Activated CD8-positive, alpha-beta memory T cell treated with anti-CD3 and anti-CD28 coated beads, Interleukin-2, amount 50 U/mL, for 4 hours (primary cell): ENCODE measurements around the gene NXNL1.
"Not testable (repeated sequence)": the region's sequence is repeated elsewhere in the genome, so short reads cannot be mapped to it uniquely, and the experiment has no call there.

Experiments used
- DNase-seq: peaks from one replicate; pipeline ENCODE4 v3.0.0-alpha.2; 2020

The NXNL1 gene

DNA sequence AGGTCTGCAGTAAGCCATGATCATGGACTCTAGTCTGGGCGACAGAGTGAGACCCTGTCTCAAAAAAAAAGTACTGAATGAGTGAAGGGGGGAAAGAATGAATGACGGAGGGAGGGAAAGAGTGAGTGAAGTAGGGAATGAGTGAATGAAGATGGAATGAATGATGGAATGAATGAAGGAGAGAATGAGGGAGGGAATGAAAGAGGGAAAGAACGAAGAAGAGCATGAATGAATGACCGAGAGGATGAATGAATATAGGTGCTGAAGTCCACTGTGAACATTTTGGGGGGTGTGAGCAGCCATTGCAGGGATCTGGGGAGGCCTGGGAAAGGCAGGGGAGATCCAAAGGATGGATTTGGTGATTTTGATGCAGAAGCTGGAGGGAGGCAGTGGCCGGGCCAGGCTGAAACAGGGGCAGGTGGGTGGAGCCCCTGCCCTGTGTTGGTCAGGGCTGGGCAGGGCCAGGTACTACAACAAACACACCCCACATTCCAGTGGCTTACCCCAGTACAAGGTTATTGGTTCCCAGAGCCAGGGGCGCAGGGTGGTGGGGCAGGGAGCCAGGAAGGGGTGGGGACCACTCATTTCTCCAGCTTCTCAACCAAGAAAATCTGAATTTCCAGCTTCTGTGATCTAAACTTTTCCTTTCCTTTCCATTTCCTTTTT is 23.9 kb upstream of the NXNL1 start:
- no peak for DNase-seq

DNA sequence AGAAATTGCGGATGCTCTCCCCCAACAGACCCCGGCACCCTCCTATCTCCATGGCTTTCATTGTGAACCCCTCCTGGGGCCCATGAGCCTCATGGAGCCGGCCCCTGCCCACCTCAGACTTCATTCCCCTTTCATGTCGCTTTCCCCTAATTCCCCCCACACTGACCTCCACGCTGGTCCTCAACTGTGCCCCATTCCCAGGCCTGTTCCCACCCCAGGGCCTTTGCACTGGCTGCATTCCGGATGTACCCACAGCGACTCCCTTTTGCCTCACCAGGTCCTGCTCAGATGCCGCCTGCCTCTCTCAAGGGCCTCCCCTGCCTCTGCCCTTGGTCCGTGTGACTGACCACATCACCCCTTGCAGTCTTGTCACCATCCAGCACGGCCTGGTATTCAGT is 22.9 kb upstream of the NXNL1 start:
- no peak for DNase-seq

DNA sequence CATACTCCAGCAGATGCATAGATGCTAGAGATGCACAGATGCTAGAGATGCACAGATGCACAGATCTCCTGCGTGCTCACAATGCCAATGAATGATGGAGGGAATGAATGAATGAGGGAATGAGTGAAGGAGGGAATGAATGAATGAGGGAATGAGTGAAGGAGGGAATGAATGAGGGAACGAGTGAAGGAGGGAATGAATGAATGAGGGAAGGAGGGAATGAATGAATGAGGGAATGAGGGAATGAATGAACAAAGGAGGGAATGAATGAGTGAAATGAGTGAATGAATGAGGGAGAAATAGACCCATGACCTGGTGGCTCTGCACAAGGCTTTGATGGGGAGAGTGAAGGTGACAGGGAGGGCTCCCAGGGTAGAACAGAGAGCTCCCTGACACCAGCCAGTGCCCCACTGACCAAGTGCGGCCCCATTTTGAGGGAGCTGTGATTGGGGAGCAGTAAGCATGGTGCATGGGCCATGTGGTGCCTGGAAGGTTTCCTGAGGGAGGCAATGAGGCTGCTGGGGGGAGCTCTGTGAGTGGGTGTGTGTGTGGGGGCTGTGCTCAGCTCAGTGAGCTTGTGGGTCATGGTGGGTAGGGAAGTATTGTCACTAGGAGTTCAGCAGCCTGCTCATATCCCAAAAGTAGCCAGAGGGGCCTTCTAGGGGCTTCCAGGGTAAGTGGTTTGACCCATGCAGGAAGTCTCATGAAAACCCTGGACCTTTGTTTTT is 22.3 kb upstream of the NXNL1 start:
- no peak for DNase-seq

DNA sequence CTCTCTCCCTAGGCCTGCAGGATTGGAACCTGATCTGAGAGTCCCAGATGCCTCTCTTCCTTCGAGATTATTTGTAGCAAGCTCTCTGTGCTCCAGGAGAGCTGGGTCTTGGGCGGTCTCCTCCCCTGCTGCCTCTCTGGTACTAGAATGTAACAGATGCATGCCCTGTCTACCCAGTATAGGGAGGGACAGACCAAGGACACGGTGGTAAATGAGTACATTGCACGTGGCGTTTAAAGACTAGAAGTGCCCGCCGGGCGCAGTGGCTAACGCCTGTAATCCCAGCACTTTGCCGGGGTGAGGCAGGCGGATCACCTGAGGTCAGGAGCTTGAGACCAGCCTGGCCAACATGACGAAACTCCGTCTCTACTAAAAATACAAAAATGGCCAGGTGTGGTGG is 21.3 kb upstream of the NXNL1 start:
- no peak for DNase-seq

DNA sequence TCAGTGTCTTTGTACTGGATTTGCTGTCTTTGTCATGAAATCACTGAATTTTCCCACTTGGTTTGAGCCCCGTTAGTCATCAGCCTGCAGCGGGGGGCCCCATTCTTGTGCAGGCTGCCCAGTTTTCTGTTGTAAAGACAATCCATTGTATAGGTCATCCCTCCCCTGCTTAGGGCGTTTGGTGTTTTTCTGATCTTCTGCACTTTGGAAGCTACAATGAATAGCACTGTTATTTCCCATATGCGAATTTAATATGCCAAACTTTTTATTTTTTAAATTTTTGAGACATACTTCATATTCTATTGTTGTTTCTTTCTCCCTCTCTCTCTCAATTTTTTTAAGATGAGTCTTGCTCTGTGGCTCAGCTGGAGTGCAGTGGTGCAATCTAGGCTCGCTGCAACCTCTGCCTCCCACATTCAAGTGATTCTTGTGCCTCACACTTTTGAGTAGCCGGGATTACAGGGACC is 18.6 kb upstream of the NXNL1 start:
- no peak for DNase-seq

DNA sequence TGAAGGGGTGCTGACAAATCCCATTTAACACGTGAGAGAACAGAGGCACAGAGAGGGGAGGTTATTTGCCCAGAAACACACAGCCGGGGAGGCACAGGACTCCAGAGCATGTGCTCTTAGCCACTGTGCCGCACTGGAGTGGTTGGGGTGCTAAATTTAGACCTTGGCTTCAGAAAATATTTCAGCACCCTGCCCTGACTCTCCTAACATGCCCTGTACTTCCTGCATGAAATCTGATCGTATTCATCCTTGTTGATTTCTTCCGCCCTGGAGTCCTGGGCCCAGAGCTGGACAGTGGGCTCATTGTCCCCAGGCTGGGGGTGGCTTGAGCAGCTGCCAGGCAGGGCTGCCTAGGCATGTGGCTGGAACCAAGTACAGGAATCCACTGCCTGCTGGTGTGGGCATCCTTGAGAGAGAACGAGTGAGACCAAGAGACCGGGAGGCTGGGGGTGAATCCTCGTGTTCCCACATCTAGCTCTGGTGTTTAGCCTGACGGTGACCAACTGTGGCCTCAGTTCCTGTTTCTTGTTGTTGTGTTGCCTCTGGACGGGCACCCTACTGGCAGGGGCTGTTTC is 14.9 kb upstream of the NXNL1 start:
- DNase-seq, result no peak

DNA sequence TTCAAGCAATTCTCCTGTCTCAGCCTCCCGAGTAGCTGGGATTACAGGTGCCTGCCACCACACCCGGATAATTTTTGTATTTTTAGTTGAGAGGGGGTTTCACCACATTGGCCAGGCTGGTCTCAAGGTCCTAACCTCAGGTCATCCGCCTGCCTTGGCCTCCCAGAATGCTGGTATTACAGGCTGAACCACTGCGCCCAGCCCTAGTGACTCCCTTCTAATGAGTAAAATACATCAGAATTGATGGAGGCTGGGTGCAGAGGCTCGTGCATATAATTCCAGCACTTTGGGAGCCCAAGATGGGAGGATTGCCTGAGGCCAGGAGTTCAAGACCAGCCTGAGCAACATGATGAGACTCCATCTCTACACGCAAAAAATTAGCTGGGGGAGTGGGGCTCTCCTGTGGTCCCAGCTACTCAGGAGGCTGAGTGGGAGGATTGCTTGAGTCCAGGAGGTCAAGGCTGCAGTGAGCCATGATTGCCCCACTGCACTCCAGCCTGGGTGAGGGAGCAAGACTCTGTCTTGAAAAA is 14.3 kb upstream of the NXNL1 start:
- not testable (repeated sequence) for DNase-seq

DNA sequence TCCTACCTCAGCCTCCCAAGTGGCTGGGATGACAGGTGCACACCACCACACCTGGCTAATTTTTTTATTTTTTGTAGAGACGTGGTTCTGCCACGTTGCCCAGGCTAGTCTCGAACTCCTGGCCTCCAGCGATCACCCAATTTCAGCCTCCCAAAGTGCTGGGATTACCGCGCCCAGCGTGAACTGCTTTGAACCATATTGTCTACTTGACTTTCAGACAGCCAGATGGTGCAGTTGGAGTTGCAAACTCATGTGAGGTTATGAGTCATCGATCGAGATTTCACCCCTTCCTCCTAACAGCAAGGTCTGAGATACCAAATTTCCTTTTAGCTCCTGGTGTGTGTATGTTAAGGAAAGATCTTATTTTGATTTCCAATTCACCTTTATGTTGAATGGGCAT is 12.3 kb upstream of the NXNL1 start:
- DNase-seq, result no peak

DNA sequence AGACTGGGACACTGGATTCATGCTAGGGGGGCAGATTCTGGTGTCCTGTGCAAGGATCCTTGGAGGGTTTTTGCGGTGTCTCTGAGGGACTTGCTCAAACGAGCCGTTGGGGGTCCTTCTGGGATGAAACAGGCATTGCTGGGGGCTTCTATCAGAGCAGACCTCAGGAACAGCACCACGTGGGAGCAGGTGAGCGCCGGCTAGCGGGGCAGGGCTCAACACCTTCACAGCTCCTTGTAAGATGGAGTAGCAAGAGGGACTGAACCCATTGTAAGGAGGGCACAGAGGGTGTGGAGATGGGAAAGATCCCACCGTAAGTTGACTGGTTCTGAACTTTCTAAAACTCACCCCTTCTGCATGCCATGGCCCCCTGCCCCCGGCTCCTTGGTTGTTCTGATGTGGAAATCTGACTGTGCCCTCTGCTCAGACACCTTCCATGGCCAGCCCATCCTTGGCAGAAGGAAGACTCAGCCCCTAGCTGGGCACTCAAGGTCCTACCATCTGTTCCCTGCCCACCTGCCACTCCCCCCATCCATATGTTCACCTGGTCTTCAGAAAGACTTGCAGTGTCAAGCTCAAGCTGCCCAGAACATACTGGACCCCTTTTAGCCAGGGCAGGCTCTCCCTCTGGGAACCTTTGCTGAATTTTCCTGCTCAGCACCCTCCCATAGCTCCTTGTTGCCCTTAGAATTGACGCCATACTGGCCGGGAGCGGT is 10.8 kb upstream of the NXNL1 start:
- DNase-seq, result no peak

DNA sequence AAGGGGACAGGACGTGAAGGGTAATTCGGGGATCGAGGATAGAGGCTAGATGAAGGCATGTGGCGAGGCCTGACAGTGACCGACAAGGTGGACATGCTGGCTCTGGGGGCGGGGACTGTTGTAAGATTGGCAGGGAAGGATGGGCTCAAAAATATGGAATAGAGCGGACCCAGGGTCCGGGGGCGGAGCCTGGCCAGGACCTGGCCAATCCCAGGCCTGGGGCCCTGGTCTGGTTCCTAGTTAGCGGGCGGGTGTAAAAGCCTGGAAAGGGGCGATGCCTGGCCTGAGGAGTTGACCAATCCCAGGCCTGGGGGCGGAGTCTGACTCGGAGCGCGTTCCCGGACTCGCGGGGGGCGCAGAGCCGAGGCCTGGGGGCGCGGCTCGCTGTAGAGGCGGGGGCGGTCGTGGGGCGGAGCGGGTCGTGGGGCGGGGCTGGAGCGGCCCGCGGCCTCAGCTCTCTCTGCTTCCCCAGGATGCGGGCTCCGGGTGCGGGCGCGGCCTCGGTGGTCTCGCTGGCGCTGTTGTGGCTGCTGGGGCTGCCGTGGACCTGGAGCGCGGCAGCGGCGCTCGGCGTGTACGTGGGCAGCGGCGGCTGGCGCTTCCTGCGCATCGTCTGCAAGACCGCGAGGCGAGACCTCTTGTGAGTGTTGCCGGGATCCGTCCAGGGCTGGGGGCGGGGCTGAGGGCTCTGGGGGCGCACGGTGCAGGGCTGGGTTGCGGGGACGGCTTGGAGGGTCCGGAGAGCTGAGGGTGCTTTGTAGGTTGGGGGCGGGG is 9.5 kb upstream of the NXNL1 start, which contains the start of gene SLC27A1:
SLC27A1 (plus strand) TSS at position 457 of the 774 bp plus-strand sequence; CDS start at position 474, 17 bp downstream.
- peak; percentile 91 for DNase-seq

DNA sequence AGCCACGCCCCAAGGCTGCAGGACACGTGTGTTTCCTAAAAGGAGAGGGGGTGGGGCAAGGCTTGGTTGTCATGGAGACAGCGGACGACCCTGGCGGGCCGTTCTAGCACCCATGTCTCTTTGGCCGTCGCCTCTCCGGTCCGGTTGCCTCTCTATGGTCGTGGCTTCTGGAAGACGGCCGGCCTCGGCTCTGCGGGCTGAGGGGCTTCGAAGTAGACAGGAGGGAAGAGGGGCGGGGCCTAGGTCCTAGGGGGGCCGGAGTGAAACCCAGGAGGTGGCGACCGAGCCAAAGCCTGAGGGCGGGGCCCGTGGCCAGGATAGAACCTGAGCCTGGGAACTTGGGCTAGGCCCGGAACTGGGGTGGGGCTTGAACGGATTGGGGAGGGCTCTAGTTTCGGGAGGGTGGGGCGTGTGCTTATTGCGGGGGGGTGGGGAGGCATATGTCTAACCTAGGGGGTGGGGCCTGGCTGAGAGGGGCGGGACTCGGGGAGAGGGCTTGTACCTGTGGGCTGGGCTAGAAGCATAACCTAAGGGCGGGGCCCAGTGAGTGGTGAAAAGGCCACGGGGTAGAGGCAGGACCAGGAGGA is 8.8 kb upstream of the NXNL1 start:
- DNase-seq, result peak; percentile 92

DNA sequence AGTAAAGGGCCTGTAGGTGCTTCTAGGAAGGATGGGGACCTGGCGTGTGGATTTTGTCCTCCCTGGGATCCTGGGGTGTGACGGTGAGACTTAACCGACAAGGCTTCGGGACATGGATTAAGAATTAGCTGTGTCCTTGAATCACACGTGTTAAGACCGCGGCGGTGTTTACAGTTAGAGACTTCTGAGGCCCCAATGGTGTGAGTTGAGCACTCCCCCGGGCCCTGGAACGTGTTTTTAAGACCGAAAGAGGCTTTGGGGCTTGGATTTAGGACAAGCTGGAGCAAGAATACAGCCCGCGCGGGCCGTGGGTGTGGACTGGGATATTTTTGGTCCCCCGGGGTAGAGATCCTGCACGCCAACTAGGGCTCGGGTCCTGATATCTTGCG is 8.4 kb upstream of the NXNL1 start:
- DNase-seq, result no peak

DNA sequence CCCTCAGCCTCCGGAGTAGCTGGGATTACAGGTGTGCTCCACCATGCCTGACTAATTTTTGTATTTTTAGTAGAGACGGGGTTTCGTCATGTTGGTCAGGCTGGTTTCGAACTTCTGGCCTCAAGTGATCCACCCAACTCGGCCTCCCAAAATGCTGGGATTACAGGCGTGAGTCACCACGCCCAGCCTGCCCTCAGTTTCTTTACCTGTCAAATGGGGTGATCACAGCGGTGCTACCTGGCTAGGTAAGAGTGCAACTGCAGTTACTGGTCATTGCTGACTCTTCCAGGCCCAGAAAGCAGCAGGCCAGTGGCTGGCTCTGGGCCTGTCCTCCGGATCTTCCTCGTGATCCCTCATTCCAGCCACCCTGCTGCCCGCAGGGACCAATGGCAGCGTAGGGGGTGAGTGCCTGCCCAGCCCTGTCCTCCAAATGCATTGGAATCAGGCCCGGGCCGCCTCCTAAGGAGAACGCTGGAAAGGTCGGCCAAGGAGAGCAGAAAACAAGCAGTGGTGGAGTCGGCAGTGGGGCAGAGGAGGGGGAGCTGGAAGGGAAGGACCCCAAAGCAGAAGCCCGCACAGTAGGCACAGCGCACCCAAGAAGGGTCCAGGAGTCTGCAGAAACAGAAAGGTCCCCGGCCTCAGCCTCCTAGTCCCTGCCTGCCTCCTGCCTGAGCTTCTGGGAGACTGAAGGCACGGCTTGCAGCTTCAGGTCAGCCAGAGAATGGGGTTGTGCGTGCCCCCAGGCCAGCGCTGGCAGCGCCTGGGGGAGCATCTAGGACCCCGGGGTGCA is 7.8 kb upstream of the NXNL1 start:
- no peak for DNase-seq

DNA sequence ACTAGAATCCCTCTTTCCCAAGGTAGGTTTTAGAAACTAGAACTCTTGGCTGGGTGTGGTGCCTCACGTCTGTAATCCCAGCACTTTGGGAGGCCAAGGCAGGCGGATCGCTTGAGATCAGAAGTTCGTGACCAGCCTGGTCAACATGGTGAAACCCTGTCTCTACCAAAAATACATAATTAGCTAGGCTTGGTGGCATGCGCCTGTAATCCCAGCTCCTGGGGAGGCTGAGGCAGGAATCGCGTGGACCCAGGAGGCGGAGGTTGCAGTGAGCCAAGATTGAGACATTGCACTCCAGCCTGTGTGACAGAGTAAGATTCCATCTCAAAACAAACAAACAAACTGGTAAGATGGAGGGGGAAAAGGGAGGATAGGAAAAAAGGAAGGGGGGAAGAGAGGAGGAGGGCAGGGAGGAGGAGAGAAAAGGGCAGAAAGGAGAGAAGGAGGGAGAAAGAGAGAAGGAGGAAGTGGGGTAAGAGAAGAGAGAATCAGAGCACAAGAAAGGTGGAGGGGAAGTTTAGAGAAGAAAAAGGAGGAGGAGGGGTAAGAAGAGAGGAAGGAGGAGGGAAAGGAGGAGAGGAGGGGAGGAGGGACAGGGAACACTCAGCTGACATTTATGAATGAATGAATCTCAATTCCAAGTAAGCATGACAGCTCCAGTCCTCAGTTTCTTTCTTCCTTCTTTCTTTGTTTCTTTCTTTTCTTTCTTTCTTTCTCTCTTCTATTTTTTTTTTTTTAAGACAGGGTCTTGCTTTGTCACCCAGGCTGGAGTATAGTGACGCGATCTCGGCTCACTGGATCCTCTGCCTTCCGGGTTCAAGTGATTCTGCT is 7.0 kb upstream of the NXNL1 start:
- no peak for DNase-seq

DNA sequence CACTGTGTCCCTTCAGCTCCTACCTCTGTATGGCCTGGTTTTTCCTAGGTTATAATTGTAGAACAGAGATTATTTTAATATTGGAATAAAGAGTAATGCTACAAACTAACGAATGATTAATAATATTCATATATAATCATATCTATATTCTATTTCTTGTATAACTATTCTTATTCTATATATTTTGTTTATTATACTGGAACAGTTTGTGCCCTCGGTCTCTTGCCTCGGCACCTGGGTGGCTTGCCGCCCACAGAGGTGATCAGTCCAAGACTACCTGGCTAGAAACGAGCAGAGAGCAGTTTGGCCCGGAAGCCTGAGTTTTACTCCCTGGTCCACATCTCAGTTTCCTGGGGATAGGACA is 5.7 kb upstream of the NXNL1 start:
- no peak for DNase-seq

DNA sequence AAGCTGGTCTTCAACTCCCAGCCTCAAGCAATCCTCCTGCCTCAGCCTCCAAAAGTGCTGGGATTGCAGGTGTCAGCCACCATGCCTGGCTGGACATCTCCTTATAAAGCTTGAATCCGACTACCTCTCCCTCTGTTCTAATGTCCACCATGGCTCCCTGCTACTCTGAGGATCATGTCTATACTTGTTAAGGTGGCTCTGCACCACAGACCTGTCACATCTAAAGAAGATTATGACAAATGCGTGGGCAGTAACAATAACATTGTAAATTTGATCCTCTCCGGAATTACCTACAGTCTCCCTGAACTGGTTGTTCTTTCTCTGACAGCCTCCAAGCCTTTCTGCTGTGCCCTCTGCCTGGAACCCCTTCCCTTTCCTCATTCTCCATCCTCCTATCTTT is 1.8 kb downstream of the NXNL1 start:
- DNase-seq, result no peak

DNA sequence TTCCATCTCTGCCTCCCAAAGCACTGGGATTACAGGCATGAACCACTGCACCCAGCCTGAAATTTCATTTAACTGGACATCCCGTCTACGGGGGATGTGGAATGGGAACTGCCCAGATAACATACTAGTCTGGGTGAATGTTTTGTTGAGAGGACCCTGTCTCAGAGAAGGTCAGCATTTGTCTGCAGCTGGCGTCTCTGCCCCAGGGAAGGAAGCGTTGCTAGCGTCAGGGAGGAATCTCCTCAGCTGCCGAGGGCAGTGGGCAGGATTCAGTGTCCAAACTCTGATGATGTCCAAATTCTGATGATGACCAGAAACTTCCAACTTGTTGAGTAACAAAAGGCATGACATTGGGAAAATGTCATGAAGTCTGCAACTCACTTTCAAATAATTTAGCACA is 3.1 kb downstream of the NXNL1 start:
- no peak for DNase-seq

DNA sequence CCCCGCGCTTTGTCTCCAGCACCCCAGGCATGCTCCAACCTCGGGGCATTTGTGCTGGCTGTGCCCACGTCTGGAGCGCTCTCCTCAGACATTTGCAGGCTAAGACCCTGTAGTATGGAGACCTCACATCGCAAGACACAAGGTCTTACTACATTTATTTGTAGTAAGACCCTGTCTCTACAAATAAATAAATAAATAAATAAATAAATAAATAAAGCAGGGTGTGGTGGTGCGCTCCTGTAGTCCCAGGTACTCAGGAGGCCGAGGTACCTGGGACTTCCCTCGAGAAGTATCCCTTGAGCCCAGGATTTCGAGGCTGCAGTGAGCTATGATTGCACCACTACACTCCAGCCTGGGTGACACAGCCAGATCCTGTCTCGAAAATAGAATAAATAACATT is 4.6 kb downstream of the NXNL1 start:
- DNase-seq, result no peak

DNA sequence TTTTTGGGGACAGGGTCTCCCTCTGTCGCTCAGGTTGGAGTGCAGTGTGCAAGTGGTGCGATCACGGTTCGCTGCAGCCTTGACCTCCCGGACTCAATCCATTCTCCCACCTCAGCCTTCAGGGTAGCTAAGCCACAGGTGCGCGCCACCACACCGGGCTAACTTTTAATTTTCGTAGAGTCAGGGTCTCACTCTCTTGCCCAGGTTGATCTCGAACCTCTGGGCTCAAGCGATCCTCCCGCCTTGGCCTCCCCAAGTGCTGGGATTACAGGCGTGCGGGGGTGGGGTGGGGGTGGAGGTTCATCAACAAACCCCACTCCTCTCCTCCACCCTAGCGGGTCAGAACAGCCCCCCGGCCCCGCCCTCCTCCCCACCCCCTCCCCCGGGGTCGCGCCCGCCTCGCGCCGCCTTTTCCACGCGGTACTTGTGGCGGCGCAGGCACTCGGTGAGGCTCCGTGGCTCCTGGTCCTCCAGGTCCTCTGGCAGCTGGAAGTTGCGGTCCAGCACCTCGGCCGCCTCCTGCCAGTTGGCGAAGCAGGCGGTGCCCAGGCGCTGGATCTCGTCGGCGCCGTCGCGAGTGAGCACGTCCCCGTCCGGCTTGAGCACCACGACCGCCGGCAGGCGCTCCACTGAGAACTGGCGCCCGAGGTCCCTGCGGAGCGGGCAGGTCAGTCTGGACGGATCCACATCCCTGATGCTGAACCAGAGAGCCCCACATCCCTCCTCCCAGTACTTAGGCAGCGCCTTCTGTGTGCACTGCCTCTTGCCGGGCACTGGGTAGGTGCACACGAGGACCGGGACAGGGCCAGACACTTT is 5.2 kb downstream of the NXNL1 start:
- DNase-seq, result no peak
